Measurements from ENCODE around the gene PCBP3.

GRCh38 chr21:45827302-45827692 is 183.8 kb downstream of the PCBP3 start:
- TF ChIP-seq CTCF (IDR thresholded peaks at IDR 0.05) = no peak
- TF ChIP-seq REST (IDR thresholded peaks at IDR 0.05; ENCODE audit: insufficient read depth in 1 of 2, low read depth in 2 of 2, low read length in 1 of 2) = no peak
- no peak for TF ChIP-seq TCF7L2 (IDR thresholded peaks at IDR 0.05; ENCODE audit: low read depth, low read length)
- no peak for TF ChIP-seq SIN3A (IDR thresholded peaks at IDR 0.05; ENCODE audit: borderline replicate concordance, insufficient read depth, low read depth, low read length)

All from Panc1 (cell line).